Skeletal muscle satellite cell (primary cell): Measurements from ENCODE around the gene MIS18A.

ENCODE experiments used
- H3K27me3 ChIP-seq: 2 replicates; pipeline ENCODE4 v1.7.0; 2013; ENCODE audit warnings: low read length; ENCODE audit not compliant: control insufficient read depth, insufficient read depth
- H3K36me3 ChIP-seq: 2 replicates; pipeline ENCODE4 v1.7.0; 2013; ENCODE audit warnings: mild to moderate bottlenecking, control low read depth, low read length; ENCODE audit not compliant: insufficient read depth
- H3K4me1 ChIP-seq: 2 replicates; pipeline ENCODE4 v1.7.0; 2013; ENCODE audit warnings: low read length; ENCODE audit not compliant: control insufficient read depth, insufficient read depth
- H3K4me2 ChIP-seq: 2 replicates; pipeline ENCODE4 v1.7.0; 2013; ENCODE audit warnings: mild to moderate bottlenecking, low read length
- H3K4me3 ChIP-seq: 2 replicates; pipeline ENCODE4 v1.7.0; 2013; ENCODE audit warnings: low read length
- H3K9ac ChIP-seq: 2 replicates; pipeline ENCODE4 v1.7.0; 2013; ENCODE audit warnings: mild to moderate bottlenecking, low read depth, low read length, moderate library complexity
- H3K9me3 ChIP-seq: replicated peaks from 2 replicates; pipeline ENCODE4 v1.7.0; 2013; ENCODE audit warnings: mild to moderate bottlenecking, control low read depth, low read length

Gene MIS18A

GRCh38 chr21:32249511-32250280 is 29.2 kb downstream of the MIS18A start:
- Histone ChIP-seq H3K4me3 (no peak overlapping the region), H3K9ac (no peak overlapping the region), H3K4me1 (no peaks in the 10 kb centered on the region), H3K36me3 (no peaks in the 10 kb centered on the region), H3K4me2 (no peak overlapping the region), H3K9me3 (no peaks in the 10 kb centered on the region), H3K27me3 (peaks cover 51% of the 10 kb centered on the region)

GRCh38 chr21:32248571-32249461 is 30.0 kb downstream of the MIS18A start:
- Histone ChIP-seq H3K9ac (no peak overlapping the region), H3K4me2 (no peak overlapping the region), H3K36me3 (no peaks in the 10 kb centered on the region), H3K4me1 (no peaks in the 10 kb centered on the region), H3K27me3 (peaks cover 51% of the 10 kb centered on the region), H3K4me3 (no peak overlapping the region), H3K9me3 (no peaks in the 10 kb centered on the region)

GRCh38 chr21:32246571-32247140 is 32.2 kb downstream of the MIS18A start:
- H3K36me3 ChIP-seq = no peaks in the 10 kb centered on the region
- no peak overlapping the region for H3K9ac ChIP-seq
- H3K4me1 ChIP-seq = no peaks in the 10 kb centered on the region
- H3K9me3 ChIP-seq = no peaks in the 10 kb centered on the region
- H3K27me3 ChIP-seq = peaks cover 45% of the 10 kb centered on the region
- no peak overlapping the region for H3K4me2 ChIP-seq
- no peak overlapping the region for H3K4me3 ChIP-seq

- Histone ChIP-seq H3K4me2 (no peak overlapping the region), H3K36me3 (no peaks in the 10 kb centered on the region), H3K27me3 (peaks cover 45% of the 10 kb centered on the region), H3K9ac (no peak overlapping the region), H3K4me1 (no peaks in the 10 kb centered on the region), H3K9me3 (no peaks in the 10 kb centered on the region), H3K4me3 (no peak overlapping the region)
Measured at GRCh38 chr21:32245971-32246370, 32.9 kb downstream of the MIS18A start.

- no peaks in the 10 kb centered on the region for H3K9me3 ChIP-seq
- peaks cover 6% of the 10 kb centered on the region for H3K27me3 ChIP-seq
- H3K4me2 ChIP-seq = no peak overlapping the region
- H3K4me3 ChIP-seq = no peak overlapping the region
- no peaks in the 10 kb centered on the region for H3K36me3 ChIP-seq
- H3K9ac ChIP-seq = no peak overlapping the region
- H3K4me1 ChIP-seq = no peaks in the 10 kb centered on the region
Measured at GRCh38 chr21:32240851-32241687, 37.8 kb downstream of the MIS18A start.

- no peaks in the 10 kb centered on the region for H3K4me1 ChIP-seq
Measured at GRCh38 chr21:32239551-32239950, 39.3 kb downstream of the MIS18A start.

GRCh38 chr21:32238063-32238462 is 40.8 kb downstream of the MIS18A start:
- Histone ChIP-seq H3K4me3 (no peak overlapping the region), H3K4me1 (no peaks in the 10 kb centered on the region), H3K4me2 (no peak overlapping the region), H3K27me3 (no peaks in the 10 kb centered on the region), H3K9me3 (no peaks in the 10 kb centered on the region), H3K36me3 (no peaks in the 10 kb centered on the region), H3K9ac (no peak overlapping the region)

More at GRCh38 chr21:32239551-32239950, 39.3 kb downstream of the MIS18A start:
- H3K4me2 ChIP-seq = no peak overlapping the region
- no peak overlapping the region for H3K9ac ChIP-seq
- H3K4me3 ChIP-seq = no peak overlapping the region
- H3K9me3 ChIP-seq = no peaks in the 10 kb centered on the region
- no peaks in the 10 kb centered on the region for H3K36me3 ChIP-seq
- no peaks in the 10 kb centered on the region for H3K27me3 ChIP-seq

- no peak overlapping the region for H3K4me3 ChIP-seq
- H3K4me1 ChIP-seq = no peaks in the 10 kb centered on the region
- no peak overlapping the region for H3K9ac ChIP-seq
- no peaks in the 10 kb centered on the region for H3K27me3 ChIP-seq
- no peaks in the 10 kb centered on the region for H3K9me3 ChIP-seq
- no peak overlapping the region for H3K4me2 ChIP-seq
- H3K36me3 ChIP-seq = no peaks in the 10 kb centered on the region
Measured at GRCh38 chr21:32237021-32237420, 41.8 kb downstream of the MIS18A start.

- H3K36me3 ChIP-seq = no peaks in the 10 kb centered on the region
- no peak overlapping the region for H3K4me2 ChIP-seq
- H3K4me3 ChIP-seq = no peak overlapping the region
- H3K9ac ChIP-seq = no peak overlapping the region
- H3K9me3 ChIP-seq = no peaks in the 10 kb centered on the region
- no peaks in the 10 kb centered on the region for H3K4me1 ChIP-seq
- H3K27me3 ChIP-seq = no peaks in the 10 kb centered on the region
Measured at GRCh38 chr21:32233722-32234301, 45.0 kb downstream of the MIS18A start.

- no peaks in the 10 kb centered on the region for H3K27me3 ChIP-seq
- H3K4me3 ChIP-seq = no peak overlapping the region
- H3K4me1 ChIP-seq = no peaks in the 10 kb centered on the region
- no peaks in the 10 kb centered on the region for H3K9me3 ChIP-seq
- no peaks in the 10 kb centered on the region for H3K36me3 ChIP-seq
- H3K4me2 ChIP-seq = no peak overlapping the region
- no peak overlapping the region for H3K9ac ChIP-seq
Measured at GRCh38 chr21:32233055-32233546, 45.7 kb downstream of the MIS18A start.
